NCI-H146 (cell line): ENCODE measurements around the gene OPTC.
"Not testable (repeated sequence)": the region's sequence is repeated elsewhere in the genome, so short reads cannot be mapped to it uniquely, and the experiment has no call there.

Source experiments
- DNase-seq: peaks from one replicate; lab custom pipeline; 2025; lab: John Stamatoyannopoulos, UW

Gene OPTC

GRCh38 chr1:203516906-203517305 is 23.0 kb downstream of the OPTC start:
- no peak for DNase-seq

GRCh38 chr1:203517426-203518110 is 23.6 kb downstream of the OPTC start:
- peak; percentile 20 for DNase-seq

- DNase-seq, result not testable (repeated sequence)
These were observed 24.2 kb downstream of the OPTC start for GRCh38 chr1:203518139-203518538.

GRCh38 chr1:203518541-203518940 is 24.6 kb downstream of the OPTC start:
- no peak for DNase-seq

GRCh38 chr1:203519053-203519840 is 25.3 kb downstream of the OPTC start:
- DNase-seq, result no peak

- no peak for DNase-seq
These were observed 25.9 kb downstream of the OPTC start for GRCh38 chr1:203519896-203520295.

GRCh38 chr1:203520315-203520714 is 26.4 kb downstream of the OPTC start:
- peak; percentile 45 for DNase-seq

- DNase-seq, result peak; percentile 70
These were observed 27.3 kb downstream of the OPTC start for GRCh38 chr1:203521074-203521794.

- peak; percentile 99 for DNase-seq
These were observed 27.9 kb downstream of the OPTC start for GRCh38 chr1:203521812-203522211.

- peak; percentile 99 for DNase-seq
These were observed 28.3 kb downstream of the OPTC start for GRCh38 chr1:203522237-203522636.

- DNase-seq, result no peak
These were observed 29.7 kb downstream of the OPTC start for GRCh38 chr1:203523667-203524066.

- no peak for DNase-seq
These were observed 30.2 kb downstream of the OPTC start for GRCh38 chr1:203524152-203524551.

- DNase-seq, result no peak
These were observed 30.9 kb downstream of the OPTC start for GRCh38 chr1:203524824-203525223.

- no peak for DNase-seq
These were observed 31.7 kb downstream of the OPTC start for GRCh38 chr1:203525685-203526084.

- DNase-seq, result no peak
These were observed 32.2 kb downstream of the OPTC start for GRCh38 chr1:203526130-203526529.

- no peak for DNase-seq
These were observed 32.6 kb downstream of the OPTC start for GRCh38 chr1:203526572-203526971.

GRCh38 chr1:203527013-203527412 is 33.1 kb downstream of the OPTC start:
- no peak for DNase-seq

GRCh38 chr1:203528063-203528462 is 34.1 kb downstream of the OPTC start:
- no peak for DNase-seq

GRCh38 chr1:203528976-203529835 is 35.3 kb downstream of the OPTC start:
- no peak for DNase-seq

GRCh38 chr1:203531063-203531462 is 37.1 kb downstream of the OPTC start:
- DNase-seq, result no peak

- no peak for DNase-seq
These were observed 40.1 kb downstream of the OPTC start for GRCh38 chr1:203534012-203534411.

- DNase-seq, result no peak
These were observed 40.6 kb downstream of the OPTC start for GRCh38 chr1:203534526-203534925.
